HG02981 (cell line): ENCODE results near the gene SPAG6.
A peak's percentile ranks its signal among the peaks of the same experiment; 100 is the strongest.

Experiments
- ATAC-seq: cut with Tn5 transposase; IDR thresholded peaks from one replicate; pipeline ENCODE4 v1.9.1; 2021; ENCODE audit warnings: mild to moderate bottlenecking, moderate library complexity; ENCODE audit not compliant: unreplicated experiment

Gene SPAG6

DNA sequence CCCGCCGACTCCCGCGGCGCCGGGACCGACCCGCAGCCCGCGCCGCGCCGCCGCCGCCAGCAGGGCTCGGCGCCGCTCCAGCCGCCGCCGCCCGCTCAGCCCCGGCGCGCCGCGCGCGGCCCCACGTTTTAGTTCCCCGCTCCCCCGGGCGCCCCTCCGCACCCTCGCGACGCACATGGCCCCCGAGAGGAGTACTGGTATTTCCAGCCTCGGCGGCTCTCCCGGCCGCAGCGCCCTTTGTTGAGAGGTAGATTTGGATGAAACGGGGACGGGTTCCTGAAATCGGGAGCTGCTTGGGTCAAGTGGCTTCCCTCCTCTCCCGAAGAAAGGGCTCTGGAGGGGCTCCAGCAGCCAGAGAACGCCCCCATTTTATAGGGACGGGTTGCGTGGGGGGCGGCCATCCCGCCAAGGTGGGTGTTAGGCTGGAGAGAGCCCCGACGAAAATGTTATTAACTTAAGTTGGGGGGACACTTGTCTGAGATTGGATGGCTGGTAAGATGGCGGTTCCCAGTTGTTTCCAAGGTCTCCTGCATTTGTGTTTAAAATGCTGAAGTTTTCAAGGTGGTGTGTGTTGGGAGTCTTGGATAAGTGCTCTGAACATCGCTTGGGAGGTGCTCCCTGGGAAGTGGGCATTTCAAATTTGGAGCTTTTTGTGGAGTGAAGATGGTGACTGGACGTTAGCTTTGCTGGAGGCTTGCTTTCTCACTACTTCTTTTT, 23.2 kb upstream of the SPAG6 start:
- ATAC-seq: no peak

DNA sequence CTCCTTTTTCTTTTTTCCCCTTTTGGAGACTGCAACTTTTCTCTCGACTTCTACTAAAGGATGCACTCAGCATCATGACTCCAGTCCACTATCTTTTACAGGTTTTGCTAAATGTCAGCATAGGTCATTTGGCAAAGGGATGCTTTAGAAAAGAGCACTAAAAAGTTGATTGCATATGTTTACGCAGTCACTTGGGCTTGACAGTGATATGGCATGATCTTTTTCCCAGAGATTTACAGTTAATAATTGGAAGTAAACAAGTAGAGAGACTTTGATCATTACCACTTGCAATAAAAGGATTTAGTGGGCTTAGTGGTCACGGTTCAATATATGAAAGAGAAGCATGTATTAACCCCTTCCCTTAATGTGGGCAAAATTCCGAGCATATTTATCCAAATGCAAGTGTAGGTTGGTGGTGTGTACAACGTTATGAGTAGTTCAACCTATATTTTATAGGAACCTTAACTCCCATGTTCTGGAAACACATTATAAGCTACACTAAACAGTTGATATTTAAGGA, 22.6 kb upstream of the SPAG6 start:
- ATAC-seq: no peak

DNA sequence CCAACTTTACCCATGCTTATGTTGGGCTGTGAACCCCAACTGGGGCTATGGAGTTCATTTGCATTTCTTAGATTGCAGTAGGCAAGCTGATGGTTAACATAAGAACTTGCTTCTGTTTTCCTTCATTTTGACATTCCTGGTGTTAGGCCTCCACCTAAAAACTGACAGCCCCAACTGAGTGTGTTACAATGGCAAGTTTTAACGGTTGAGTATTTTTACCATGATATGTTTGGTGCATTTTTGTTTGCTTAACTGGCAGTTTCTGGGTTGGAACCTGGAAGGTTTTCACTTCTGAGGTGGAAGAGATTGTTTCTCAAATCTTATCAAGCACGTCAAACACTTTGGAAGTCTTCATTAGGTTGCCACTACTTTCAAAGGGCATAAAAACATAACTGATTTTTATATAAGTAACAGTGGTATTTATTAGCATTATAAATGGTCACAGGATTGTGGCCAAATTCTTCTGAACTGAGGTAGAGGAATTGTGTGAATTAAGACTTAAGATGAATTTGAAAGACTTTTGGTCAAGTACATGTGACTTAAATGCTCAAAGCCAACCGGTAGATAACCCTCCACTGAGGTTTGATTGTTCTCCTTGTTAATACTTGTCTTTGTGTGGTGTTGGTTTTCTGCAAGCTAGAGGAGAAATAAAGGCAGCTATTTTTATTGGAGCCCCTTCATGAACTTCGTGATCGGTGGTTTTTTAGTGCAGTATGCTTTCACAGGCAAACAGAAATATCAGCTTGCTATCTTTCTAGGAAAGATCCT, 21.6 kb upstream of the SPAG6 start:
- ATAC-seq: no peak

DNA sequence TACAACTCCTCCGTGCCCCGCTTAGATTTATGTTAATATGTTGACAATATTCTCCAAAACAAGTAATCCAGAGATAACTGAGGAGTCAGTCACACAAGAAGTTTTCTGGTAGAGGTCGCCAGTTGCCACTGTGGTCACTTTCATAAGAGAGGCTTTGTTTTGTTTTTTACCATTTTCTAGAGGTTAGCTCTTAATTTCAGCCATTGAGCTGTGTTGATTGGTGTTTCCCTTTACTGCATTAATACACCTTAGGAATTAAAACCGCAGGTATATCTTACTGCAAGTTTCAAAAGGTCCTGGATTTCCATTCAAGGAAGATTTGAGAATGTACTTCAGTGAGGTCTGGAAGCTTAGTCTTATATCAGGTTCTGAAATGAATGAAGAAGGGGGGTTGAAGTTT, 20.9 kb upstream of the SPAG6 start:
- no peak for ATAC-seq

DNA sequence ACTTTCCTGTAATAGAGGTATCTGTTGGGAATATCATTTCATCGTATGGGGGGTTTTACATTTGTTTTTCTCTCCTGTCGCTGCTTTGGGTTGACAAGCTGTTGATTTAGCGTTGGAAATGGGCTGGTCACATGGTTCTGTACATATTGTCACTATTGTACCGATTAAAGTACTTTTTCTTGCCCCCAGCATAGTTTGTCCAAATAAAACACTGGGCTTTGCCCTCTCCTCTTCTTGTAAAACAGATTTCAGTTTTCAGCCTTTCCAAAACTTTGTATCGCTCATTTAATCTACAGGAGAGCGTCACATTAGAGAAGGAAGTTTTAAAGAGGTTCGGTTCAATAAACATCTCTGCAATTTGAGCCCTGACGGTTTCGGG, 20.4 kb upstream of the SPAG6 start:
- ATAC-seq: no peak

DNA sequence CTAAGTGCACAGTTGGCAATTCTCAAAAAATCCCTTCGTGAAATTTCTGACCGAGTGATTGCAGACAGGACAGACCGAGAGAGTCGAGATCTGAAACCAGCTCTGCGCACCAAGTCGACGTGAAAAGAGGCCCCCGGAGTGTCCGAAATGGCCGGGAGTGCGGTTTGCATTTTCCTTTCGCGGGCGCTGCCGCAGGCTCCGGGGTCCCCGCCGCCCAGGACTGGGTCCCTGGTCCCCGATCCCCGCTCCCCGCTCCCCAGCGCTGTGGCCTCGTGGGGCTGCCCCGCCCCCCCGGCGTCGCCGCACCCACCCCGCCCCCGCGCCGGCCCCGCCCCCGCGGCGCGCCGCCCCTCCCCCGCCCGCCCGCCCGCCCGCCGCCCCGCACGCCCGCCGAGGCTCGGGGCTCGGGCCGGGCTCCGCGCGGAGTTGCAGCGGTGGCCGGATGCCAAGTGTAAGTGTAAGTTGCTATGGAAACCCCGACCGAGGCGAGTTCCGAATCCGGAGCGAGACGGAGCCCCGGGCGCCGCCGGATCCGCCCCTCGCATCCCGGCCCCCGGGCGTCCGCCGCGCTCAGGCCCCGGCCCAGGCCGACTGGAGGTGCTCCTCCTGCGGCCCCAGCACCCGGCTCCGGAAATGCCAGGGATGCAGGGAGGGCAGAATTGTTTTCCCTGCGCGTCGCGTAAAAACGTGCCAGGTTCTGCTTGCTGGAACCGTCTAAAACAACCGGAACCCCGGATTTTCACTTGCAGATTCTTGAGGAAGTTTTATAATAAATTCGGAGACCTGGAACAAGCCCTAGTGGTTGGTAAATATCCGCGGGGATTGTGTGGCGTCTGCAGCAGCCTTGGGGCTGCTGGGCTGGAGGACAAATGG, 19.8 kb upstream of the SPAG6 start:
- ATAC-seq: peak; percentile 40

DNA sequence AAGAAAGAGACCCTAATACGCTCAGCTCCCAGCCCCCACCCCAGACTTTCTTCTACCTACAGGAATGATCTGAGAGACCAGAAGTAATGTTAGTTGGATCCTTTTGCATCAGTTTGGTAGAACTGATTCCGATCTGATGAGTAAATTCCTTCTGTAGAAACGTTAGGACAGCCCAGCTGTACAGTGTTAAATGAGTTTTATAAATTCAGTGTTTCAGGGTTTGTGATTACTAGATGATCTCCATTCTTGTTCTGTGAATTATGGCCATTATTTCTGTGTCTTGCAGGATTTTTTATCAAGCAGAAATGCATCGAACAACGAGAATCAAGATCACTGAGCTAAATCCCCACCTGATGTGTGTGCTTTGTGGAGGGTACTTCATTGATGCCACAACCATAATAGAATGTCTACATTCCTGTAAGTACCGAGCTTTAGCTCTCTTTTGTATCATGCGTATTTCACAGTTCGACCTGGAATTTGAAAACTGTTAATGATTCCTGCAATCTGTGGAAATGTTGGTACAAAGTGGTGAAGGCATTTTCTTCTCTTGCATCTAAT, 19.1 kb upstream of the SPAG6 start:
- ATAC-seq: no peak

DNA sequence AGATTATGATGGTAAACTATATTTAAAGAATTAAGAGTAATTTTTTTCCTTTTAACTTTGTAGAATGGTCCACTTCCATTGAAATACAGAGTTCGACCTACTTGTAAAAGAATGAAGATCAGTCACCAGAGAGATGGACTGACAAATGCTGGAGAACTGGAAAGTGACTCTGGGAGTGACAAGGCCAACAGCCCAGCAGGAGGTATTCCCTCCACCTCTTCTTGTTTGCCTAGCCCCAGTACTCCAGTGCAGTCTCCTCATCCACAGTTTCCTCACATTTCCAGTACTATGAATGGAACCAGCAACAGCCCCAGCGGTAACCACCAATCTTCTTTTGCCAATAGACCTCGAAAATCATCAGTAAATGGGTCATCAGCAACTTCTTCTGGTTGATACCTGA, 16.1 kb upstream of the SPAG6 start:
- no peak for ATAC-seq

DNA sequence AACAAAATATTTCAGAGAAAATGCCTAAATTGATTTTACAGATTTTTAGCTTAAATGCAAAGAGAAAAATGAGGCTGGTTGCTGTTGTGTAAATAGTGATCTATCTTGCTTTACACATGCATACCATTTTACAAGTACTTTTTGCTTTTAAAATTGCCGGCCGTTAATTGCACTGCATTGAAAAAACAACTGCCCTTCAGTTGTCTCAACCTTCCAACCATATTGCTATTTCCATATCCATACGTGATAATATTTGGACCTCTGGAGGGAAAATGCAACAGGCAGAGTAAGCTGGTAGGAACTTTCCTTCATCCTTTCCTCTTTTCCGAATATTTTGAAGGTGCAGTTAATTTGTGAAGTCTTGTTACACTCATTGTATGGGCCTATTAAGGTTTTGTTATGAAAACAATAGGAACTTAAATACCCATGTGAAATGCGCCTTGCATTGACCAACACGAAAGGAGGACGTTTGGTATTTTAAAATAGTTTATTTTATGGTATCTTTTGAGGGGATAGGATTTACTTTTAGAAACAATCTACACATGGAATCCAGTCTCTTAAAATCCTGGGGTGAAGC, 13.1 kb upstream of the SPAG6 start:
- no peak for ATAC-seq

DNA sequence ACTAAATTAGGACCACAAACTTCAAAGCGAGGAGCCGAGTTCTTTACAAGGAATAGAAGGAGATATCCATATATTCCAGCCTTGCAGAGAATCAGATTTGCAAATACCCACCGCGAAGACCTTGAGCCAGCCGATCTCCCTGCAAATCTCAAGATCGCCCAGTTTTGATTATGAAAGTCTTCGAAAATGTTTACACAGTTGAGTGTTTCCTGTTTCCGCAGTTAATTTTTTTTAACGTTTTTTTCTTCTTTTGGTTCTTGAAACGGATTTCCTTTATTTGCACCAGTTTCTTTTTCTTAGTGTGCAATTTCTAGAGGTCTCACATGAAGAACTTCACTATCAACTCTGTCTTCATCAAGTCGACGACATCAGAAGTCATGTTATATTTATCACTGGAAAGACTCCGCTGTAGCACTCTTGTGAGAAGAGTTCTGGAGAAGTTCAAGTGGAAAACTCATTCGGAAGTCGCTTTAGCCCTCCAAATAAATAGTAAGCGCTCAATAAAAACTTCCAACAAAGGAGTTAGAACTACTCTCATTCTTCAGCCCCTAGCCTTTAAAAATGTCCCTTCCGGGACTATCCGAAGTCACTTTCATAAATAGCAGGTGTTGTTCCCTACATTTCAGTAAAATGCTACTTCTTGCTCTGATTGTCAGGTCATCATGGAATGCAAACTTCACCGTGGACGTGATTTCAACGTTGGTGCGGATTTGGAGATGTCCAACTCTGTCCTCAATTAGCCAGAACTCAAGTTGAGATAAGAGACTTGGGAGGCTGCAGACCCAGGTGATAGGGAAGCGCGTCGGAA, 11.9 kb upstream of the SPAG6 start:
- no peak for ATAC-seq

DNA sequence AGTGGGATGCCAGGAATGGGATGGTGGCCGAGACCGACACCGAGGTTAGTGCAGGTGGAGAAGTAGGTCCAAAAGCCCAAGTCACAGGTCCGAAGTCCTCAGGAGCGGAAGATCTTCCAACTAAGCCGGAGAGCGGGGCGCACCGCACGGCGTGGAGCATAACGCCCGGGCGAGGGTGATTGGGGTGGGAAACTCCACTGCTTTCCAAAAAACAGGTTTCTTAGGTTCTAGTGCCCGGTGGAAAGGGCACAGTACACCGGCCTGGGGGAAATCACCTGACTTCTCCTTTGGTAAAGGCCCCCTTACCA, 11.4 kb upstream of the SPAG6 start:
- no peak for ATAC-seq

DNA sequence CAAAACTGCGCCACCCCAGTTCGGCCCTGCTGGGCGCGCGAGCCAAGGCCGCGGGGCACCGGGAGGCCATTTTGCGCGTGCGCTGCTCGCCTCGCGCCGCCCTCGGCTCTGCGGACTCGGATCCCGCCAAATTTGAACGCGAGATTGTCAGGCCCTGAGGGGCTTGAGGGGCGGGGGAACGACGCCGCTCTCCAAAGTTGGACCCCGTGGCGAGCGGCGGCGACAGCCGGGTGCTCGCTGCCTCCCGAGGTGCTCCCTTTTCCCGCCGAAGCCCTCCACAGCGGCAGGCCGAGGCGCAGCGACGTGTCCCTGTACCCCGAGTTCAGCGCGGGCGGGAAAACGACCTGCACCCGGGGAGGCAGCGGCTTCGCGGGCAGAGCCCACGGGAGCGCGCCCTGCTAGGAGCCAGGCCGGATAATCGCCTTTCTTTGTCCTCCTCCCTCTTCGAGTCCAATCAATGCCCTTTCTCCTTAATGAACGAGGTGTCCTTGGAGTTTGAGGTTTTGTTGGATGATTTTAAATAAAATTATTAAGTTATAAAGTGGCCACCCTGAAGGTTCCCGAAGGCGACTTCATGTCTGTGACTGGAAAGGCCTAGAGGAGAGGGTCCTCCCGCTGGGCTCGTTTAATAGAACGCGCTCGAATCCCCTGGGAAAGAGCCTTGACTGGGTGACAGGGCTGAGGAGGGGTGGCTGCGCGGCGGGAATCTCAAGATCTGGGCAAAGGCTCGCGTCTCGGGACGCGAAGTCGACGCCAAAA, 10.7 kb upstream of the SPAG6 start:
- no peak for ATAC-seq

DNA sequence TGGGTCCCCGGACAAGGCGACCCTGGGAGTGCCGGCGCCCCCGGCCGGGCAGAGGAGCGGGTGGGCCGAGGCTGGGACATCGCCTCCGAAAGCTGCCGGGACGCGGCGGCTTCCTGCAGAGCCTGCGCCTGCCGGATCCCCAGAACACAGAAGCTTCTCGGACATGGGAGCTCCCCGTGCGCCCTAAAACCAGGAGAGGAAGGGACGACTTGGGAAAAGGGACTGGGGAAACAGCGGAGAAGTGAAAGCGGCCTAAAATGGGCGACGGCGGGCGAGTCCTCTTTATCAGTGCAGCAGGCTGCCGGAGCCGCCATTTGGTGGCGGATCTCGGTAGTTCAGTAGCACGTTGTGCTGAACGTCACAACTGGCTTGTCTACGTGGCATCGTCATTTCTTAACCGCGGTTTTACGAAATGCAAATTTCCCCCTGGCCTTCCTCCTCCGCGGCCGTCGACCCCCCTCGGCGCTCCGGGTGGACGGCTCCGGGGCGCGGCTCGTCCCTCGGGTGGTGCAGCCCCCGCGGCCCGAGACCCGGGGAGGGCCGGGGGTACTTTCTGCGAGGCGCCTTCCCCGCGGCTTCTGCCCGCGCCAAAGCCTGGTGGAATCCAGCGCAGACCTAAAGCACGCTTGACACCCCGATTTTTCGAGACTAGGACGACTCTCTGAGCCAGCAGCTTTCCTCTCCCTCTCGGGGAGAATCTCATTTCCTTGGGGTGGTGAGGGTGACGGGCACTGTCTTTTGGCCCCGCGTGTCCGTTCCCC, 9.9 kb upstream of the SPAG6 start:
- peak; percentile 70 for ATAC-seq

DNA sequence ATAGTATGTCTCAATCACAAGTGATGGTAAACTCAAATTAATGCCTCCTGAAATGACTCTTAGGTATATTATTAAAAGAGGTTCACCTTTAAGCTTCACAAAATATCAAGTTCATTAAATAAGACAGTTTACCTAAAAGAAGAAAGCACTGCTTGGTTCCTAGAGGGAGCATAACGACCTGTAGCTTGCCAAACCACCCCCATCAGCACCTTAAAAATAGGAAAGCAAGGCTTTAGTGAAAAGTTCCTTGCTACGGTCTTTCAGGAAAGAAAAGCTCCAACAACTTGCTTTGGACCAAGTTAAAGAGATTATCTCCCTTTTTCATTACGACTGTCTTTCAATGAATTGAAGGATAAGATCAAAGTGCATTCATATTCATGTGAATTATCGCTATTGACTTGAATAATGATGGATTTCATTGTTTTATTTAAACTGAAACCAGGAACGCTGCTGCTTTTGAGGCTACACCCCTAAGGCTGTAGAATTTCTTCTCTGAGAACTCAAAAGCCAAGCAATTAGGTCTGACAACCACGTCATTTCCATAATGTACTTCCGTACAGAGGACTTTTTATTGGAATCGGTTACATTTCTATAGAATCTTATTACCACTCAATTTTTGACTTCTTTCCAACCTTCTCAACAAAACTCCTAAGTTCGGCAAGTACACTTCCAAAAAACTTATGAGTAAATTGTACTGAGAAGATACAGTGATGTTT, 7.0 kb upstream of the SPAG6 start:
- no peak for ATAC-seq

DNA sequence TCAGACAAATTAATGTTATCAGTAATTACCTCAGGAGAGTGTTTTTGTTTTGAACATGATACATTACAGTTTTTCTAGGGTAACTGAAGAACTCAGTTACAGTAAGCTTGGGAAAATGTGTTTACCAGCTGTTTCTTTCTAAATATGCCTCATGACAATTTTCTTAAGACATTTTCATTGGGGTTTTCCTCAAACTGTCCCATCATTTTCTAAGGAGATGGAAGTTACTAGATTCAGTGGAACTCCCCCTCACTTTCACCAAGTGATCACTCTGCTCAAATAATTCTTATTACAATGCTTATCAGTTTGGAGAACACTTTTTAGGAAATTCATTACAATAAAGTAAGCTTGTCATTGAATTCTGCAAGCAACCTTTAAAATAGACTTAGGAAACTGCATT, 6.4 kb upstream of the SPAG6 start:
- no peak for ATAC-seq

DNA sequence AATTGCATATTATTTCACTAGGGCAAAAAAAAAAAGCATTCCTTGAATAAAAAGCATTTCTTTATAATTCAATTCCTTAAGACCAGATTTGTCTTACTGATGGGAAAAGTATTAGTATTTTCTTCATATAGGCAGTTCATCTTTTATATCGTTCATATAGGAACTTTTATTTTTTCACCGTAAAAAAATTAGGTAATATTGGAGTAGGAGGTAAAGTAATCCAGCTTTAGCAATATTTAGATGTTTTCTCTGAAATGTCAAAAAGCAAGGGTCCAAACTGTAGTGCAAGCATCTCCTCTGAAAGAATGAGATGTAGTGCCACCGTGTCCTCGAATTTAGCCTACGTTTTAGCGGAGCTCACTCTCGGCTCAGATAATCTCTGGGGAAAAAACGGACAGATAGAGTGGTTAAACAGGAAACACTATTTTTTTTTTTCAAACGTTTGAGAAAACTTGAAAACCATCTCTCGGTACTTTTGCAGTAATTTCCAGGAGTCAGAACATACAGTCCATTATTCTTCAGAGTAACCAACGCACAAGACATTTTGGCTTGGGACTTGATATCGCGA, 5.5 kb upstream of the SPAG6 start:
- no peak for ATAC-seq

DNA sequence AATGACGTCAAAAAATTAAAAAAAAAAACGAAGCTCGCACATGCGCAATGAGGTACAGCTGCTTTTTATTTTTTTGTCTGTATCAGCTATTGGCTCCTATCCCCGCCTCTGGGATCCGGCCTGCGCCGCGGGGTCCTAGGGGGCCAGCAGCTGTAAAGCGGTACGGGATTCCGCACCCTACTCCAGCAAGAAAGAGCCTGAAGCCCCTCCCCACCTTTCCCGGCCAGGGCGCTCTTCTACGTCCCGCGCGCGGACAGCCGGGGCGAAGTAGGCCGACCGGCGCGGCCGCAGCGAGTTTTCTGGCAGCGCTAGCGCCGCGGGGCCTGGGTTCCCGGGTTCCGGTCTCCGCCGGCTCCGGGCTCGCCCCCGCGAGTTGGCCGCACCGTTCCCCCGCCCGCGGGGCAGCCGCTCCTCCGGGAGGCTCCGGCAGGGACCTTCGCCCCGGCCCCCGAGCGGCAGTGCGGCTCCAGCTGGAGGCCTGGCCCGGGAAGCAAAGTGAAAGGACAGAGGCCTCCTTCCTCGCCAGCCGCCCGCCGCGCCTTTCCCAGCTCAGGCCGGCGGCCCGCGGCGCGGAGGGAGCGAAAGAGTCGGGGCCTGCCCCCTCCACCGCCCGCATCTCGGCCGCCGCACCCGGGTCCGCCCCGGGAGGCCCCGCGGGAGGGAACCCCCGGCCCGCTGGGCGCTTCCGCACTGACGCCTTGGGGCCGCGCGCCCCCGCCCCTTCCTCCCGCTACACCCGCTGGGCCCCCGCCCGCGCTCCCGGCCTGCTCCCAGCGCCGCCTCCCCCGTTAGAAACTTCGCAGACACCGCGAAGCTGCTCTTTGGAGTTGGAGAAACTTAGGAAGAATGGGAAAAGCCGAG, 4.7 kb upstream of the SPAG6 start:
- ATAC-seq: peak; percentile 41
